Adrenal gland (tissue), 12 donors: Measurements from ENCODE around the gene PAWR. TPM values are rescaled to one million over a fixed set of nuclear protein-coding genes. Genes with fewer than 3 reads are reported as not detected.
"Not testable (repeated sequence)": the region's sequence is repeated elsewhere in the genome, so short reads cannot be mapped to it uniquely, and the experiment has no call there.

ENCODE experiments used
- DNase-seq, 7 donors: peaks; one replicate each; pipeline ENCODE4 v3.0.0-alpha.2; 2019 to 2020
- H3K27ac ChIP-seq, 5 donors: fragments of 200-600 bp; sonication (generic) in 4 of 5; 1 replicate in 3 of 5; 2 replicates in 2 of 5; pipeline versions ENCODE4 v1.5.1 to v1.8.0; 2016 to 2020; ENCODE audit warnings: mild to moderate bottlenecking in 1 of 5
- H3K27me3 ChIP-seq: fragments of 200-600 bp; 2 replicates; pipeline ENCODE4 v1.8.0; 2021
- H3K36me3 ChIP-seq, 2 donors: fragments of 200-600 bp; replicated peaks in 1 of 2; 1 replicate in 1 of 2; 2 replicates in 1 of 2; pipeline versions ENCODE4 v1.5.1 to v1.8.0; 2018 to 2022
- H3K4me1 ChIP-seq, 2 donors: fragments of 200-600 bp; replicated peaks in 1 of 2; 1 replicate in 1 of 2; 2 replicates in 1 of 2; pipeline versions ENCODE4 v1.5.1 to v1.8.0; 2018 to 2021
- H3K4me3 ChIP-seq, 4 donors: fragments of 200-600 bp; sonication (generic) in 3 of 4; one replicate each; pipeline ENCODE4 v1.5.1; 2016 to 2018
- H3K9me3 ChIP-seq, 3 donors: fragments of 200-600 bp; sonication (generic) in 1 of 3; replicated peaks in 1 of 3; 1 replicate in 2 of 3; 2 replicates in 1 of 3; pipeline versions ENCODE4 v1.5.1 to v1.8.0; 2016 to 2021
- POLR2A ChIP-seq, 2 donors: fragments of 450-650 bp; IDR thresholded peaks; one replicate each; pipeline ENCODE4 v1.6.1; 2017; ENCODE audit warnings: antibody characterized with exemption in 2 of 2, mild to moderate bottlenecking in 2 of 2, moderate library complexity in 1 of 2
- WGBS, 4 donors: extraction: QIAGEN DNeasy Blood & Tissue Kit in 2 of 4; methylation state at CpG; one replicate each; pipeline versions ENCODE4 v1.1.5 to v1.1.7; 2013 to 2017; 5-methylcytosine and 5-hydroxymethylcytosine counted together
- intact Hi-C, 2 donors: fragments of 100-400 bp; cut with DNase I; formaldehyde crosslinking; loops; one replicate each; pipeline versions ENCODE4 v1.14.1 to v1.15.0; 2022 to 2023
- polyA plus RNA-seq, 3 donors: library from polyadenylated mRNA; stranded (reverse); fragments of 200-250 nt in 2 of 3; fragments of 350-450 nt in 1 of 3; fragmentation: Illumina TruSeq in 1 of 3; extraction: RNeasy Lipid Tissue Mini Kit (QIAGEN cat#74804) in 1 of 3; gene quantifications; one replicate each; pipeline ENCODE4 v1.2.3, GENCODE V29; 2013 to 2014
- total RNA-seq, 9 donors: library from RNA; depleted of rRNA in 4 of 9; stranded (reverse); fragments of >200 nt in 4 of 9; fragments of 120-200 nt in 1 of 9; fragmentation: NEBNext Ultra II Directional in 1 of 9; extraction: Animal tissue kit (Norgen Biotek cat#: 25700) in 1 of 9; gene quantifications; one replicate each; pipeline versions ENCODE4 v1.1.0 to v1.2.4, GENCODE V29; 2013 to 2023
- TF ChIP-seq, protein P1 (sequence below), 6 experiments: fragments of 450-650 bp in 4 of 6; fragments of 200-600 bp in 2 of 6; sonication (generic) in 1 of 6; IDR thresholded peaks; 1 replicate in 5 of 6; 2 replicates in 1 of 6; pipeline versions ENCODE4 v1.5.1 to v1.8.0; 2016 to 2021; ENCODE audit warnings: antibody characterized with exemption in 6 of 6, mild to moderate bottlenecking in 2 of 6, moderate library complexity in 1 of 6
- donor health status: healthy with polysubstance abuse.
- donor health status: Bipolar disorder and iron deficiency.
- donor health status: DM: yes; HTN: yes; CAD: no.
- donor health status: DM: no; HTN: no; CAD: no.
- donor health status: DM: no; HTN: no; CAD: no.
- donor health status: DM: yes; HTN: yes; CAD: no.

The PAWR gene
- total and polyA plus RNA-seq, 12 donors, result 8.5 to 63.7 (median 24.6) TPM

- DNase-seq, result no peak
- Histone ChIP-seq H3K4me3 (no peak overlapping the region), H3K36me3 (no peaks in the 10 kb centered on the region), H3K4me1 (no peaks in the 10 kb centered on the region), H3K9me3 (no peaks in the 10 kb centered on the region), H3K27ac (no peak overlapping the region), H3K27me3 (no peaks in the 10 kb centered on the region)
- 86 to 97% (median 91%) methylated on average over 2 of the region's 2 CpGs for WGBS, 4 donors
- no peak for TF ChIP-seq POLR2A (IDR thresholded peaks at IDR 0.05)
- TF ChIP-seq, protein P1, sequence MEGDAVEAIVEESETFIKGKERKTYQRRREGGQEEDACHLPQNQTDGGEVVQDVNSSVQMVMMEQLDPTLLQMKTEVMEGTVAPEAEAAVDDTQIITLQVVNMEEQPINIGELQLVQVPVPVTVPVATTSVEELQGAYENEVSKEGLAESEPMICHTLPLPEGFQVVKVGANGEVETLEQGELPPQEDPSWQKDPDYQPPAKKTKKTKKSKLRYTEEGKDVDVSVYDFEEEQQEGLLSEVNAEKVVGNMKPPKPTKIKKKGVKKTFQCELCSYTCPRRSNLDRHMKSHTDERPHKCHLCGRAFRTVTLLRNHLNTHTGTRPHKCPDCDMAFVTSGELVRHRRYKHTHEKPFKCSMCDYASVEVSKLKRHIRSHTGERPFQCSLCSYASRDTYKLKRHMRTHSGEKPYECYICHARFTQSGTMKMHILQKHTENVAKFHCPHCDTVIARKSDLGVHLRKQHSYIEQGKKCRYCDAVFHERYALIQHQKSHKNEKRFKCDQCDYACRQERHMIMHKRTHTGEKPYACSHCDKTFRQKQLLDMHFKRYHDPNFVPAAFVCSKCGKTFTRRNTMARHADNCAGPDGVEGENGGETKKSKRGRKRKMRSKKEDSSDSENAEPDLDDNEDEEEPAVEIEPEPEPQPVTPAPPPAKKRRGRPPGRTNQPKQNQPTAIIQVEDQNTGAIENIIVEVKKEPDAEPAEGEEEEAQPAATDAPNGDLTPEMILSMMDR (IDR thresholded peaks at IDR 0.05), result no peak
- intact Hi-C loops, result no loop called here
Observed at GRCh38 chr12:79629561-79629960, 61.2 kb downstream of the PAWR start.

DNA sequence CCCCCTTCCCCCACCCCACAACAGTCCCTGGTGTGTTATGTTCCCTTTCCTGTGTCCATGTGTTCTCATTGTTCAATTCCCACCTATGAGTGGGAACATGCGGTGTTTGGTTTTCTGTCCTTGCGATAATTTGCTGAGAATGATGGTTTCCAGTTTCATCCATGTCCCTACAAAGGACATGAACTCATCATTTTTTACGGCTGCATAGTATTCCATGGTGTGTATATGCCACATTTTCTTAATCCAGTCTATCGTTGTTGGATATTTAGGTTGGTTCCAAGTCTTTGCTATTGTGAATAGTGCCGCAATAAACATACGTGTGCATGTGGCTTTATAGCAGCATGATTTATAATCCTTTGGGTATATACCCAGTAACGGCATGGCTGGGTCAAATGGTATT, 64.0 kb downstream of the PAWR start:
- WGBS, 4 donors, result 93 to 100% (median 95%) methylated on average over 7 of the region's 7 CpGs
- not testable (repeated sequence) for H3K27me3 ChIP-seq

DNA sequence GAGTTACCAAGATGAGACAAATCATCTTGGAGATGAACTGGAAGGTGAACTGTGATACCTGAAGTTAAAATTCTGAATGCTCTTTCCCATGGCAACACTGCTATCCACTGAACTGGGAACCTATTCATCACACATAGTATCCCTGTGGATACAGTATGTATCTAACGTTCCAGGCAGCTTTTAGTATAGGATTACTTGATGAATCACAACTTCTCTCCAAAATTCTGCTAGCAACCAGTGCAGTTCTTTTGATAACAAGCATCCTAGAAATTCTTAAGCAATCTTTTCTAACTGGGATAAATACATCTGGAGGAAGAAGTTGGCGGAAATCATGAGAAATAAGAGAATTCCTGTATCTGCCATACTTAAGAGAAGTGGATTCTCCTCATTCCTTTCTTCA, 66.4 kb downstream of the PAWR start:
- 80 to 90% (median 82%) methylated on average over 2 of the region's 2 CpGs for WGBS, 4 donors
- Histone ChIP-seq H3K27ac (no peak overlapping the region), H3K36me3 (peaks cover 0 to 9% of the 10 kb centered on the region in 2 donors), H3K27me3 (no peaks in the 10 kb centered on the region), H3K4me3 (no peak overlapping the region), H3K9me3 (no peaks in the 10 kb centered on the region), H3K4me1 (no peaks in the 10 kb centered on the region)
- DNase-seq, result no peak
- intact Hi-C loops, result no loop called here
- TF ChIP-seq, protein P1 (IDR thresholded peaks at IDR 0.05), result no peak
- TF ChIP-seq POLR2A (IDR thresholded peaks at IDR 0.05), result no peak

More for the DNA sequence above, 64.0 kb downstream of the PAWR start:
- DNase-seq, H3K4me3 ChIP-seq, intact Hi-C loops, H3K27ac ChIP-seq, H3K9me3 ChIP-seq, H3K36me3 ChIP-seq, H3K4me1 ChIP-seq: not testable (repeated sequence)

GRCh38 chr12:79619872-79620562, 70.7 kb downstream of the PAWR start:
- WGBS, 4 donors, result 82 to 92% (median 84%) methylated on average over 3 of the region's 3 CpGs
- H3K27me3 ChIP-seq, result no peaks in the 10 kb centered on the region
- no peaks in the 10 kb centered on the region for H3K9me3 ChIP-seq
- no peak for TF ChIP-seq POLR2A (IDR thresholded peaks at IDR 0.05)
- TF ChIP-seq, protein P1 (IDR thresholded peaks at IDR 0.05), result no peak
- intact Hi-C loops, result no loop called here
- H3K27ac ChIP-seq, result no peak overlapping the region
- no peaks in the 10 kb centered on the region for H3K4me1 ChIP-seq
- no peak overlapping the region for H3K4me3 ChIP-seq
- H3K36me3 ChIP-seq, result peaks cover 0 to 9% of the 10 kb centered on the region in 2 donors
- DNase-seq, result no peak

DNA sequence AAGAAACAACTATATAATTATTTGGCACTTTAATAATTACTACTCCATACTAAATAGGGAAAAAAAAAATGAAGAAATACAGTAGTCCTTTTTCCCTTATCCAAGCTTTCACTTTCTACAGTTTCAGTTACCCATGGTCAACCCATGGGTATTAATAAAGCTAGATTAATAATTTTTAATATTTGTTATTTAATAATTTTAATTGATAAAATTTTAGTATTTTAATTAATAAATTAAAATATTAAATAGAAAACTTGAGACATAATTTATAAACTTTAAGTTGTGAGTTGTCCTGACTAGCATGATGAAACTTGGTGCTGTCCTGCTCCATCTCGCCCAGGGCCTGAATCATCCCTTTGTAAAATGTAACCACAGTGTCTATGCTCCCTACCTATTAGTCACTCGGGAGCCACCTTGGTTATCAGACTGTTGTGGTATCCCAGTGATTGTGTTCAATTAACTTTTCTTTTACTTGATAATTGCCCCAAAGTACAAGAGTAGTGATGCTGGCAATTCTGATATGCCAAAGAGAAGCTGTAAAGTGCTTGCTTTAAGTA, 71.8 kb downstream of the PAWR start:
- Histone ChIP-seq H3K27me3 (no peaks in the 10 kb centered on the region), H3K4me1 (no peaks in the 10 kb centered on the region), H3K9me3 (no peaks in the 10 kb centered on the region), H3K27ac (no peak overlapping the region), H3K36me3 (peaks cover 0 to 9% of the 10 kb centered on the region in 2 donors), H3K4me3 (no peak overlapping the region)
- DNase-seq, result no peak
- intact Hi-C loops, result no loop called here
- TF ChIP-seq, protein P1 (IDR thresholded peaks at IDR 0.05), result no peak
- TF ChIP-seq POLR2A (IDR thresholded peaks at IDR 0.05), result no peak
- 76 to 90% (median 89%) methylated on average over 2 of the region's 2 CpGs for WGBS, 4 donors
